HEK293T (cell line): ENCODE measurements around the gene TNXB.

Source experiments
- ARNT ChIP-seq: fragments of 450-650 bp; IDR thresholded peaks from 2 replicates; pipeline ENCODE4 v1.6.1; 2017; ENCODE audit warnings: mild to moderate bottlenecking
- BHLHE40 ChIP-seq: fragments of 450-650 bp; IDR thresholded peaks from 2 replicates; pipeline ENCODE4 v1.6.1; 2016; ENCODE audit warnings: mild to moderate bottlenecking, moderate library complexity, borderline replicate concordance
- FOXA1 ChIP-seq: fragments of 450-650 bp; IDR thresholded peaks from 2 replicates; pipeline ENCODE4 v1.6.1; 2016; ENCODE audit warnings: mild to moderate bottlenecking
- FOXK2 ChIP-seq: fragments of 450-650 bp; IDR thresholded peaks from 2 replicates; pipeline ENCODE4 v1.6.1; 2016; ENCODE audit warnings: mild to moderate bottlenecking
- FOXM1 ChIP-seq: fragments of 450-650 bp; IDR thresholded peaks from 2 replicates; pipeline ENCODE4 v1.6.1; 2017; ENCODE audit warnings: mild to moderate bottlenecking, borderline replicate concordance
- HDGF ChIP-seq: fragments of 450-650 bp; IDR thresholded peaks from 2 replicates; pipeline ENCODE4 v1.6.1; 2017; ENCODE audit warnings: antibody characterized with exemption, borderline replicate concordance
- L3MBTL2 ChIP-seq: fragments of 450-650 bp; conservative IDR thresholded peaks from 2 replicates; pipeline ENCODE4 v1.6.1; 2016; ENCODE audit warnings: mild to moderate bottlenecking
- LEF1 ChIP-seq: fragments of 450-650 bp; IDR thresholded peaks from 2 replicates; pipeline ENCODE4 v1.6.1; 2017; ENCODE audit warnings: mild to moderate bottlenecking, borderline replicate concordance
- NFRKB ChIP-seq: fragments of 450-650 bp; IDR thresholded peaks from 2 replicates; pipeline ENCODE4 v1.6.1; 2016; ENCODE audit warnings: mild to moderate bottlenecking, moderate library complexity
- SUZ12 ChIP-seq: fragments of 450-650 bp; IDR thresholded peaks from 2 replicates; pipeline ENCODE4 v1.6.1; 2016; ENCODE audit warnings: mild to moderate bottlenecking
- TARDBP ChIP-seq: fragments of 450-650 bp; IDR thresholded peaks from 2 replicates; pipeline ENCODE4 v1.6.1; 2016
- TF ChIP-seq, protein P1 (sequence below): fragments of 450-650 bp; IDR thresholded peaks from 2 replicates; pipeline ENCODE4 v1.6.1; 2016

DNA sequence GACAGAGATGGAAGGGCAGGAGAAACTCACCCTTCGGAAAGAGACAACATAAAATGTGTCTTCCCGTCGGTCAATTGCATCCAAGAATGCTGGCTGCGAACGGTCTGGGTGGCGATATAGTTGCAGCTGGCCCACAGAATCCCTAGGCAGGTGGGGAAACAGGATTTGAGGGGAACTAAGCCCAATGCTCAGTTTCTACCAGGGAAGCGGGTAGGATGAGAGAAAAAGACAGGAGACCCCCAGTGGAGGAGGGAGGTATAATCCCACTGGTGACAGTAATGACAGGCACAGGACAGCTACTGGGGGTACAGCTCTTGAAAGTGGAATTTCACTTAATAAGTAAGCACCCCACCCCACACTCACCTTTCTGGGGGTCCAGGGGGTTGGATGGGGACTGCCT lies 7.5 kb upstream of the TNXB start:
- TF ChIP-seq ARNT = no peak
- TF ChIP-seq NFRKB = no peak
- no peak for TF ChIP-seq FOXA1
- no peak for TF ChIP-seq LEF1
- TF ChIP-seq FOXM1 = no peak
- no peak for TF ChIP-seq FOXK2
- TF ChIP-seq SUZ12 = no peak
- no peak for TF ChIP-seq HDGF
- TF ChIP-seq BHLHE40 = no peak
- TF ChIP-seq TARDBP = no peak
- TF ChIP-seq L3MBTL2 = no peak
- TF ChIP-seq, protein P1, sequence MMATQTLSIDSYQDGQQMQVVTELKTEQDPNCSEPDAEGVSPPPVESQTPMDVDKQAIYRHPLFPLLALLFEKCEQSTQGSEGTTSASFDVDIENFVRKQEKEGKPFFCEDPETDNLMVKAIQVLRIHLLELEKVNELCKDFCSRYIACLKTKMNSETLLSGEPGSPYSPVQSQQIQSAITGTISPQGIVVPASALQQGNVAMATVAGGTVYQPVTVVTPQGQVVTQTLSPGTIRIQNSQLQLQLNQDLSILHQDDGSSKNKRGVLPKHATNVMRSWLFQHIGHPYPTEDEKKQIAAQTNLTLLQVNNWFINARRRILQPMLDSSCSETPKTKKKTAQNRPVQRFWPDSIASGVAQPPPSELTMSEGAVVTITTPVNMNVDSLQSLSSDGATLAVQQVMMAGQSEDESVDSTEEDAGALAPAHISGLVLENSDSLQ = no peak
